ENCODE measurements around the gene NF1.
A peak's percentile ranks its signal among the peaks of the same experiment; 100 is the strongest.

Gene NF1

DNA sequence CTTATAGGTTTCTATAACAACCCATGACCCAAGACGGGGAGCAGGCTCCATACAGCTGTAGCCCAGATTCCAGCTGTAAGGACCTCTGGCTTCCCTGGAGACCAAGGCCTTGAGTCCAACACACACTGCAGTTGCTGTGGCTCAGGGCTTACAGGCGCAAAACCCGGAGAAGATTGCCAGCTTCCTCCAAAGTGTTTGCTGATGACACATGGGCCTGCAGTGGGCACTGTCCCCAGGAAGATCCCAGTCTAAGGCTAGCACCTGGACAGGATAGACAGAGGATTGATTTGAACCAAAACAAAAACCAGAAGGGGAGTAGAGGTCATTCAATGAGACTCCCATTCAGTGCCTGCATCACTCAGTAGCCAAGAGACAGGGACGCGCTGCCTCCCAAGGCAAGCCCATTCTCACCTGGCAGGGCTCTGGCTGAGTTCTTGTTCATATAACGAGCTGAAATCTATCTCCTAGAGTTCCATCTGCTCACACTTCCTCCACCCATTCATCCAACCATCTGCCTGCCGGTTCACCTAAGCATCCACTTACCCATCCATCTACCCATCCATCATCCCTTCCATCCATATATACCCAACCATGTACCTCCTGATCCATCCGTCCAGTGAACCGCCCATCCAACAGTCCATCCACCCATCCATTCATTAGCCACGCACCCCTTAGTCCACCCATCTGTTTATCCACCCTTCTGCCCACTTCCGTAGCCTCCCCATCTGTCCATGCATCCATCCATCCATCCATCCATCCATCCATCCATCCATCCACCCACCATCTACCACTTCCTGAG is 306.9 kb downstream of the NF1 start:
- no peak for DNase-seq (ENCODE audit: low spot score)

DNA sequence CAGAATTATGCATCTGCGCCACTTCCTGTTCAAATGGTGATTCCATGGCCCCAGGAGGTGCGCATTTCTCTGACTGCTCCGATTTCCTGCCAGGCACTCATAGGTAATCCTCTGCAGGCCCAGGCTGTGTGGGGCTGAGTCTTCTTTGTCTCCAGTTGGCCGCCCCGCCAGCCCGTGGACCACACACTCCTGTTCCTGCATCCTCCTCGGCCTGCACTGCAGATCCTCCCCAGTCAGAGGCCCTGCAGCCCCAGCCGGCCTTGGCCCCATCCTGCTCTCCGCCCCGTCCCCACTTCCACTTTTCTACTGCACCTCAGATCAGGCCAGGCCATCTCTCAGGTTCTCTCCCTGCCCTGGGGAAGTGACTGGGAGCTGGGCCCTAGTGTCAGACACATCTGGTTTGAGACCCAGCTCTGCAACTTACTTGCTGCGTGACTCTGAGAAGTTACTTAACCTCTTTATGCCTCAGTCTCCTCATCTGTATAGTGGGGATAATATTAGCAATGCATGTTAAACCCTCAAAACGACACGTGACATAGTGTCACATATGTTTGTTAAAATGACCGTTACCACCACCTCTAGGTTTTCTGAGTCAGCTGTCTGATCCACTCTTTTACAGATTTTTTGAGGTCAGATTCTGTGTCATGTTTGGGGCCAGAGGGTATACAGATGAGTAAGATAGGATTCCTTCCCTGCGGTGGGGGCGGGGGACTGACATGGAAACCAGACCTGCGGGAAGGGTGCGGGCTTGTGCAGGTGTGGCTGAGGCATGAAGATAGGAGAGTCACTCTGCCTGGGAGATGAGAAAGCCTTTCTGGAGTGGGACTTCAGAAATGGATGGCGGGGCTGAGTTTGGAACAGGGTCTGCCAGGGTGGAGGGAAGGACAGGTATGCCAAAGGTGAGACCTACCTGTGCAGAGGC is 309.5 kb downstream of the NF1 start:
- no peak for DNase-seq (ENCODE audit: low spot score)

DNA sequence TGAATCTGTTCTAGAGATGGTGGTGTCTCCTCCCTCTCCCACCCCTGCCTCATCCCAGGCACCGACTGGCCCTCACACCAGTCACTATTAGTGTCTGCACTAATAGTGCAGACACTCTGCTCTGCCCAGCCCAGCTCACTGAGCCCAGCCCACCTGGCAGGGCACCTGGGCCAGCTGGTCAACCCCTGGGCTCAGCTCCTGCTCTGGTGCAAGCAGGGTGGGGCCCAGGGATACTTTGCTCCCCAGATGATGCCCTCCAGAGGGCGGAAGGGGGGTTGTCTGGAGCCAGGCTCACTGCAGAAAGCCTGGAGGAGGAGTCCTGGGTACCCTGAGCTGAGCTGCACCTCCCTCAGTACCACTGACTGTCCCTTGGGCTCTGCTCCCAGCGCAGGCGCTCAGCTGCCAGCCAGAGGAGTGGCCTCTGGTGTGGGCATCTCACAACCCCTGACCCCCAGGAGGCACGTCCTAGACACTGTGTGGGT is 311.2 kb downstream of the NF1 start:
- DNase-seq (ENCODE audit: low spot score) = no peak

DNA sequence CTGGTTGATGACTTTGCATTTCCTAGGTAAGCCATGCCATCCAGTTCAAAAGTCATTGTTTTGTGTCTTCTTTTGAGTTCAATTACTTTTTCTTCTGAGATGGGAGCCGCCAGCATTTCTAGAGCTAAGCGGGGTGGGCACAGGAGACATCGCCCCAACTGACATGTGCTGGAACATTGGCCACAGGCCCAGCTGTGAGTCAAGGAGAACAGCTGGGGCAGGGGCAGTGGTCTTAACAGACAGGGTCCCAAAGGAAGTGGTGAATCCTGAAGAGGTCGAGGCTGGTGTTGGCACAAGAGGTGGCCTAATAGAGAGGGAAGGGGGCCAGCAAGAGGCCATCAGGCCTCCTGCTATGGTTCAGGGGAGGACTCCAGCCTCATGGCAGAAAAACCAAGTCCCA is 313.8 kb downstream of the NF1 start:
- DNase-seq (ENCODE audit: low spot score) = no peak

DNA sequence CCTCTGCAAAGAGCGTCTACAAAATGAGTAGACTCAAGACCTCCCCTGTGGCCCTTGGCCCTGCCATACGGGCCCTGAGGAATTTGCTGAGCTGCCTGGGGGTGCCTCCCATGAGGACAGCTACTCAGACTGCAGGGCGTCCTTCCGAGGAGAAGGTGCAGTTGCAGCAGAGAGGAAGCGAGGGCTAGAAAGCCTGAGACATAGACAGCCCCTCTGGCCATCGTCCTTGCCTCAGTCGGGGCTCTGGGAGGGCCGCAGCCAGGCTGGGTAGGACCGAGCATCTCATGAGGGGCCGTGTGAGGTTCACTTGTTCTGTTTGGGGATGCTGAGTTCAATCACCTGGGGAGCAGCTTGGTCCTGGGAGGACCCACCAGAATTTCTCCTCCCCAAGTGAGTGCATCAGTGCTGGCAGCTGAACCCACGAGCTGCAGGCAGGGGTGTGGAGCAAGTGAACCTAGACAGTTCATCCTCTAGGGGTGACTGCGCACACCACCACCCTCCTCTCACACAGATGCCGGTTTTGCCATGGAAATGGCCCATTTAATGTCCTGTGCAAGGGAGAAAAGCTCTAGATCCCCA is 317.0 kb downstream of the NF1 start:
- no peak for DNase-seq (ENCODE audit: low spot score)

DNA sequence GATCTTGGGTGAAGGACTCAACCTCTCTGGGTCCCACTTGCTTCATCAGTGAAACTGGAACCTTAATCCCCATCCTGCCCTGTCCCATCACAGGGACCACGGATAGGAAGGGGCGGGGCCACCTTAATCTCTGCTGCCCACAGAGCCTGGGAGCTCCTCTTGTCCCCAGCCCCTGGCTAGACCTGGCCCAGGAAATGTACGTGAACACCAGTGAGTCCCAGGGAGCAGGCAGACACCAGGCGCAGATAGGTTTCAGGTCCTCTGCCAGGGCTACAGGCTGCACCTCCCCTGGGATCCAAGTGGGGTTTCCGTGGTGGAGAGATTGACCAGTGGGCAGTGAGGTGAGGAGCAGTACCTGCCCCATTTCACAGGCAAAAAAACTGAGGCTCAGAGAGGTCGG is 317.7 kb downstream of the NF1 start:
- no peak for DNase-seq (ENCODE audit: low spot score)

DNA sequence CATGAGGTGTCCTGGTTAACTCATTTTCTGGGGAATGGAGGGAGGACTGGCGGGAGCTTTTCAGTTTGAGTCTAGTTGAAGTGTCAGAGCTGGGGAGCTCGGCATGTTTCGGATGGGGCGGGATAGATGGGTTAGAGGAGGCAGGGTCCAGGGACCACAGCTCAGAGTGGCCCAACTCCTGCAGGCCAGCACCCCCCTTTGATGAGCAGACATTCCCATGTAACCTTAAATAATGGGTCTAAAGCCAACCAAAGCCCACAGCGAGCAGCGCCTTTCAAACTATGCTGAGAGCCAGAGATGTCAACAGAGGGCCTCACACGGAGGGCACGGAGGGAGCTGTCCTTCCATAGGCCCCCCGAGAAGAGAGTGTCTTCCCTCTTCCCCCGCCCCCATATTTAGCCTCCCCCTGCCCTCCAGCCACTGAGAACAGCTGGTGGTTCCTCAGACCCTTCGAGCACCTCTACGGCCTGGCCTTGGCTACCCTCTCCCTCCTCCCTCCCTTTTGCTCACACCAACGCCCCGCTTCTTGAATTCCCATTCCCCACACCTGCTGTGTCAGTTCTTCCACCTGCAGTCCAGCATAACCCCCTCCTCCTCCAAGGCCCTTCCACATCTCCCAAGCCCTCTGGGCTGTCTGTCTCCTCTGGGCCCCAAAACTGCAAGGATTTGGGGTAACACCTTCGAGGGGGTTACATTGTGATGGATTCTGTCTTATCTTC is 318.5 kb downstream of the NF1 start:
- no peak for DNase-seq (ENCODE audit: low spot score)

DNA sequence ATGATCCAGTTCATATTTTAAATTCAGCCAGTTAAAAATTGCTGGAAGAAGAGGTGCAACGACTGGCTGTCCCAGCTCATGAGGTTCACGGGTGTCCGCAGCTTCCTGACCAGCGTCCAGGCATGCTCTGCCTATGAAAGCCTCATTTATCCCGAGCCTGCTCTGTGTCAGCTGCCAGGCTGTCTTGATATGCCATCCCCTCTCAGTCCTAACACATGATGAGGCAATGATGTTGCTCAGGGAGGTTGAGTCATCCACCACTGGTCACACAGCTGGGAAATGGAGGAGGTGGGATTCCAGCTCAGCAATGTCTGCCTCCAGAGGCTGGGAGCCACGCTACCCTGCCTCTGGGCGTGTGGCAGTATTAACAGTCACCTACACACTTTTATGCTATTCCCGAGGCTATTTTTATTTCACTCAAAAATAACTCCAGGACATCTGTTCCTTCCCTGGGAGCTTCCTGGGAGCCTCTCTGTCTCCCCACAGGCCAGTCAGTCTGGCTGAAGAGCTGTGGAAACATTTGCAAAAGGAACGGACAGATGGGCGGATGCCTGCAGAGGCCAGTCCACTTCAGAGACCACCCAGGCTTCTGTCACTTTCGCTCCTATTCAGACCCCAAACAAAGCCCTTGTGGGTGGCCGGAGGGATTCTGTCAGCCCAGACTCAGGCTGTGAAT is 319.2 kb downstream of the NF1 start:
- peak; percentile 82 for DNase-seq (ENCODE audit: low spot score)

DNA sequence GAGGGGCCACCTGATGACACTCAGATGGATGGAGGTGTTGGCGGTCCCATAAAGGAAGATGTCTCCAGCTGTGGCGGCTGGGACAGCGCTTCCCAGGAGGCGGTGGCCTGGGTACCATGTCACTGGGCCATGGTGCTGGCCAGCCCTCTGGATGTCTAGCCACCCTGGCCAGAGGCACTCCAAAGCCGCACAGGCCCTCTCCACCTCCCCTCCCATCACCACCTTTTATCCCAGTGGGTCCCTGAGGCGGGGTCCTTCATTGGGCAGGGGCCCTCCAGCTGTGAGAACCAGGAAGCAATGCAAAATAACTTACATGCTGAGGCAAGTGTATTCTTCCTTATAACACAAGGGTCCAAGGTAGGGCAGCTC is 319.8 kb downstream of the NF1 start:
- no peak for DNase-seq (ENCODE audit: low spot score)

DNA sequence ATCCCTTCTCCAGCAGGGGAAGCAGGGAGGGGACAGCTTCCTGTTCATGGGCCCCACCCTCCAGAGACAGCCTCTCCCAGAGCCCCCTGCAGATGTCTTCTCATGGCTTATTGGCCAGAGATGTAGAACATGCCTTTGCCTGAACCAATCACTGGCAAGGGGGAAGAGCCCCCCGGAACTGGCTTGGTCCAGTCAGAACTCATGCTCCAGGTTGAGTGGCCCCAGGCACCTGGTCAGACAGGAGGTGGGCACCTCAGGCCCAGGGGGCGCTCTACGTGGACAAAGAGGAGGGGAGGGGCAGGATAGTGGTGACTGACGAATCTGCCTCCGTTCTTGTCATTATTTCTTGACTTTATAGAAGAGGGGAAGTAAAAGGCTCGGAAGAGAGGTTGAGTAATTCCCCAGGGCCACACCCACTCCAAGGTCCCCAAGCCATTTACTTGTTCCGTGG is 320.3 kb downstream of the NF1 start:
- no peak for DNase-seq (ENCODE audit: low spot score)

DNA sequence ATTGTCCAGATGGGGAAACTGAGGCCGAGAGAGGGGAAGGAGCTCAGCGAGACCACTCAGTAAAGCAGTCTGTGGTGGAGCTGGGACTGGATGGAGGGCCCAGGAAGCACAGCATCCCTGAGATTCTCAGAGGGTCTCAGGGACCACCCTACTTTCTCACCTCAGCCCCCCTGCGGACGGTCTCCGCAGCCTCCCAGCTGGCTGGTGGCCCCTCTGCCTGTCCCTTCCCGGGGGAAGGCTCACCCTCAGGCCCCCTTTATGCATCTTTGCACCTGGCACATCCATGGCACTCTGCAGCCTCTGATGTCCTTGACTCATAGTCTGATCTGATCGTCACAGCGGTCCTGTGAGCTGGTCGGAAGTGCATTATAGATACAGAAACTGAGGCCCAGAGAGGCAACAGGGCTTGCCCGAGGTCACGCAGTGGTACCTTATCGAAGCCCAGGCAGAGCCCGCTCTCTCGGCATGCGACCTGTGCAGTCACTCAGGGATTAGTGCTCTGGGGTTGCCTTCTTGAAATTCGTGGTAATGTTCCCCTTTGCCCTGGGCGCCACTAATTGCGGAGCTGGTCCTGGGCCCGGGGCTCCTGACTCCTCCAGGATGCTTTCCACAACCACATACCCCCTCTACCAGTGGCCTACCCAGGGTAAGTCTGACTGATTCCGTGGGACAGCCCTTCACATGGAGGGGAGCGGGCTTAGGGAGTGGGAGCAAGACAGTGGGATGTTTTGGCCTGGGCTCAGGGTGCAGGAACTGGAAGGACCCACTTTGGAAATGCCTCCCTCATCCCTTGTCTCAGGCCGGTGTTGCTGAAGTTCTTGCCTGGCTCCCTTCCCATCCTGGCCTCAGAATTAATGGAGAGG is 321.1 kb downstream of the NF1 start:
- no peak for DNase-seq (ENCODE audit: low spot score)

DNA sequence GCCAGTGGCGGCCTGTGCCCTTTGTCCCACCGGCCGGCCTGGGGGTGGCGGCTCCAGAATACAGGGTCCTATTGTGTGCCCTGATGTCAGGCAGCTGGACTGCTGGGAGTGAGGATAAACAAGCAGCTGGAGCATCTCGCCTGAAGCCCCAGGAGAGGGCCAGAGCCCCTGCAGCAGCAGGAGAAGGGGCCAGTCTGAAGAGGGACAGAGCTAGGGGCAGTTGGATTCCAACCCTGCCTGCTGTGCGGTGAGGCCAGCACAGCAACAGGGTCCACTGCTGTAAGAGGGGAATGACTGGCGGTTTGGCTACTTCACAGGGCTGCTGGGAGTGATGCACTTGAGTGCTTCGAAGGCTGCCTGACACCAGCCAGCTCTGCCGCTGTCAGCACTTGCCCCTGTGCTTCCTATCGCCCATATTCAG is 321.7 kb downstream of the NF1 start:
- DNase-seq (ENCODE audit: low spot score) = peak; percentile 83

DNA sequence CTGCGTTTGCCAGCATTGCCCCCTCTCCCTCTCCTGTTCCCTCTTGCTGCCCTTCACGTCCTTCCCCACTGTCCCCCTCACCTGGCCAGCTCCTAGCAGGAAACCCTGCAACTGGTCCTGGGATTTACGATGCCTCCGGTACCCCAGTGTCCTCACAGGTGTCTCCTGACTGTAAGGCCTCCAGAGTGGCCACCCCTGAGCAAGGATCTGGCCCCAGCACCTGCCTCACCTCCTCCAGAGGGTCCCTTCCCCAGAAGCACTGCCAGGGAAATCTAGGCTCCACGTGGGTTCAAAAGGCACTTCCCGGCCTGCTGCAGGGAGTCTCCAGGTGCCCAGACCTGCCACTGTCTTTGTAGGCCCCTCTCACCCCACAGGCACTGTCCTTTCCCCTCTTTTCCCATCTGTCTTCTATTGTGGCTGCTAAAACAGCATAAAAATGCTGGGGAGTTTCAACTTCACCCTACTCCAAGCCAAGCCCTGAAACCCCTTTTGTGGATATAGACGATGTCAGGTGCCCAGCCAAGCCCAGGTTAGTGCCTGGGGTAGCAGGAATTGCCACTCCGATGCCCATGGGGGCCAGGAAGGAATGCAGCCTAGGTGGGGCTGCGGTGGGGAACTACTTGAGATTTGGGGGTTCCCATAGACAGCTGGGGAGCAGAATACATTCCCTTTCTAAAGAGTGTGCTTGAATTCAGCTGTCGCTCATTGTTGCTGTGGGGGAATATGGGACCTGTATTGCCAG is 322.4 kb downstream of the NF1 start:
- DNase-seq (ENCODE audit: low spot score) = no peak

DNA sequence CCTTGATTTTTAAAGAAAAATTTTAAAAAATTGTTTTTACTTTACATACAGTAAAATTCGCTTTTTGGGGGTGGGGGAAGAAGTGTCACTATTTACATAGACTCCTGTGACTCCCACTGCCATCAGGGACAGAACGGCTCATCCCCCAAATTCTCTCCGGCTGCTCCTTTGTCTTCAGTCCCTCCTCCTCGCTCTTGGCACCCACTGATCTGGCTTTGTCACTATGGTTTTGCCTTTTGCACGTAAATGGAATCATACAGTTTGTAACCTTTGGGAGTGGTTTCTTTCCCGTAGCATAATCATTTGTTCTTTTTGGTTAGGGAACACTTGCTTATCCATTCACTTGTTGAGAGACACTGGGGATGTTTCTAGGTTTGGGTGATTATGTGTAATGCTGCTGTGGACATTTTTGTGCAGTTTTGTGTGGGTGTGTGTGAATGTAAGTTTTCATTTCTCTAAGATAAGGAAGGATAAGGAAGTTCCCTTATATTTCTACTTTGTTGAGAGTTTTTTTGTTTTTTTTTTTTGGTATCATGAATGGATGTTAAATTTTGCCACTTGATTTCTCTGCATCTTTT is 324.1 kb downstream of the NF1 start:
- DNase-seq (ENCODE audit: low spot score) = no peak

DNA sequence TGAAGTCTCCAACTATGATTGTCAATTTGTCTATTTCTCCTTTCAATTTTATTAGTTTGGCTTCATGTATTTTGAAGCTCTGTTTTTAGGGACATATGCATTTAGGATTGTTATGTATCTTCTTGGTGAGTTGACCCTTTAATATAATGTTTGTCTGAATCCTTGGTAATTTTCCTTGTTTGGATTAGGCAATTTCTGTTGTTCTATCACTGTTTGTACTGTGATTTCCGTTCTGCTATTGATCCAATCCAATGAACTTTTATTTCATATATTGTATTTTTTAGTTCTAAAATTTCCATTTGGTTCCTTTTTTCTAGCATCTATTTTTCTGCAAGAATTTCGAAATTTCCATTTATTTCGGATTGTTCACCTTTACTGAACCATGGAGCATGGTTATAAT is 327.7 kb downstream of the NF1 start:
- DNase-seq (ENCODE audit: low spot score) = no peak

DNA sequence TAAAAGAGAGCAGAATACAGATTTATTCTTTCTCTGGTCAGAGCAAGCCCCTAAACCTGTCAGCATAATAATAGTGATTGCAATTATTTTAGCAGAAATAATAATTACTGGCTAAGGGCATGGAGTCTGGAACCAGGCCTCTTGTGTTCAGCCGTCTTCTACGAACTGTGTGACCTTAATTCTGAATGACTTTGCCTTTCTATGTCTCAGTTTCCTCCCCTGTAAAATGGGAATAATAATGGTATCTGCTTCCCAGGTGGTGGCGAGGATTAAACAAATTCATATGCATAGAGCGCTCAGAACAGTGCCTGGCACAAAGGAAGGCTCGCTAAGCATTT is 330.1 kb downstream of the NF1 start:
- DNase-seq (ENCODE audit: low spot score) = no peak

DNA sequence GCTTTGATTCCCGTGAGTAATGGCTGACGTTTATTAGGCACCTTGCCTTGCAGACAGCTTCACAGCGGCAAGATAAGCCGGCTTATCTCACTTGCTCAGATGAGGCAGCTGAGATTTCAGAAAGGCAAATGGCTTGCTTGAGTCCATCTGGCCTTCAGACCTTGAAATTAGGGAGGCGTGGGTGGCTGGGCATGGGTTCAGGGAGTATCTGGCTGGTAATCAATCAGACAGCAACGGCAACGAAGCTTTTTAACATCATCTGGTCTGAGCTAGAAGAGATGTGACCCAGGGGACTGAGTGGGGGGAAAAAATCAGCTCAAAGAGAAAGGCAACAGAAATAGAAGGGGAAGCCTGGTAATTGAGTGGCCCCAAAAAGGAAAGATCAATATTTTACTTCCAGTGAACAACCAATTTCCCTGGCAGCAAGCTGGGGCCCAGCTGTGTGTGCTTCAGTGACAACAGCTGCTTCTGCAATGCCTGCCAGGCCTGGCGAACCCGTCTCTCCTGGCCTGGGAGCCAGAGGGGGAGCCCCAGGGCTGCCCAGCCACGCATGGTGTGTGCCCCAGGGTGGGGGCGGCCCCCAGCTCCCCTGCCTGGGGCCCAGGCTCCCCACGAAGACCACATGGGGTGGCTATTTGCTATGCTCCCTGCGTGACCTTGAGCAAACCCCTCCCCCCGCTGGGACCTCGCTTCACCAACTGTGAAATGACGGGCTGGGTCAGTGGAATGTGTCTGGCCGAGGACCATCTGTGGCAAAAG is 330.7 kb downstream of the NF1 start:
- no peak for DNase-seq (ENCODE audit: low spot score)
